SH-SY5Y (cell line): ENCODE results near the gene BLVRB.

ENCODE experiments used
- GATA2 ChIP-seq: IDR thresholded peaks from 2 replicates; pipeline ENCODE4 v1.6.1; 2011; ENCODE audit warnings: mild to moderate bottlenecking, low read depth, low read length
- GATA3 ChIP-seq: IDR thresholded peaks from 2 replicates; pipeline ENCODE4 v1.6.1; 2011; ENCODE audit warnings: low read depth, mild to moderate bottlenecking, low read length, moderate library complexity

The BLVRB gene

DNA sequence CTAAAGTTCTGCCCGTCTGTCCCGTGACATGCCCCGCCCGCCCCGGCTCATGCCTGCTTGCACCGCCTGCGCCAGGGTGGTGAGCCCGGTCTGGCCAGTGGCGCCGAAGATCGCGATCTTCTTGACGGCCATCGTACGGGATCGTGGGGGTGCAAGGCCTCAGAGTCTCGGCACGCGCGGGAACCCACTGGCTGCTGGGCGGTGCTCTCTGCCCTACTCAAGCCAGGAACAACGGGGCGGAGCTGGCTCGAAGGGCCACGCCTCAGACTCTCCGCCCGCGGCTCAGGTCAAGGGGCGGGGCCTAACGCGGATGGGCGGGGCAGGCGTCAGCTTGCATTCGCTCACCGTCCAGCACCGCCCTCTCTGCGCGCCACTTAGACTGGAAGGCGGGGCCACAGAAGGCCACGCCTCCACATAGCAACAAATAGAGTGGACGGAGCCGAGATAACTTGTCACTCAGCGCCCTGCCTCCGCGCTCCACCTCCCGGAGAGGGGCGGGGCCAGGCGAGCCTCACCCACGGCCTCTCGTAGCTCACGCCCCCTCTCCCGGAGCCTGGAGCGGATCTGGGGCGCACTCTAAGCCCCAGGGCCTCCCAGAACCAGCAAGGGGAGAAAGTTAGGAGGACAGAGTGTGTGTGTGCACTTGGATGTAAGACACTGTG, at the start of gene BLVRB:
TSS of gene BLVRB (minus strand) at position 189 of the 662 bp plus-strand sequence. CDS start at position 132, 57 bp downstream.
- TF ChIP-seq GATA2 (no peak), GATA3 (no peak)

DNA sequence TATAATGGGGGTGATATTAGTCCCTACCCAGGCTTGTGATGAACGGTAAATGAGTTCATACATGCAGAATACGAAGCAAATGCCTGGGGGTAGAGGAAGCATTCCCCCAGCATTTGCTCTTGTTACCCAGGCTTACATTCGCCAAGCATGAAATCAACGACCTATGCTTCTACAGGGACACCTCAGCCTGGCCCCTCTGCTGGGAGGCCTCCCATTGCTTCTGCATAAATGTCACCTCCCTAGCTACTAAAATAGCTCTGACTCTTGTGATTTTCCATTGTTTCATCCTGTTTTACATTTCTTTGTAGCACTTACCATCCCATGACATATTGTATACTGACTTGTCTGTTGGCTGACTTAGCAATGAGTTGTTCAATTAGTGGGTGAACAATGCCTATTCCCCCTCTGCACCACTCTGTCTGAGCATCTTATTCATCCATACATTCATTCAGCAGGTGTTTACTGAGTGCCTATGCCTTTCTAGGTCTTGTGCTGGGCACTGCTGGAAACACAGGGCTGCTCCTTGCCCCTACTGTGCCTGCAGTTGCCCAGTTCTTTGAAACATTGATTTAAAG, 48.3 kb upstream of the BLVRB start:
- TF ChIP-seq GATA3 = no peak
- no peak for TF ChIP-seq GATA2

DNA sequence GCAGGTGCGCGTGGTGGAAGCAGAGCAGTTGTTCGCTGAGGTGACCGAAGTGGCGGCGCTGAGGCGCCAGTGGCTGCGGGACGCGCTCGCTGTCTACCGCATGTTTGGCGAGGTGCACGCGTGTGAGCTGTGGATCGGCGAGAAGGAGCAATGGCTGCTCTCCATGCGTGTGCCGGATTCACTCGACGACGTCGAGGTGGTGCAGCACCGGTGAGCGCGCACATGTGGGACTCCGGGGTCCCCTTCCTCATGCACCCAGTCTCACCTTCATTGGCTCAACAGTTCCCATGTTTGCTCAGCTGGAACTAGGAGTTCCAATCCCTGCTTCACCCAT, 47.8 kb upstream of the BLVRB start:
- no peak for TF ChIP-seq GATA2
- no peak for TF ChIP-seq GATA3

DNA sequence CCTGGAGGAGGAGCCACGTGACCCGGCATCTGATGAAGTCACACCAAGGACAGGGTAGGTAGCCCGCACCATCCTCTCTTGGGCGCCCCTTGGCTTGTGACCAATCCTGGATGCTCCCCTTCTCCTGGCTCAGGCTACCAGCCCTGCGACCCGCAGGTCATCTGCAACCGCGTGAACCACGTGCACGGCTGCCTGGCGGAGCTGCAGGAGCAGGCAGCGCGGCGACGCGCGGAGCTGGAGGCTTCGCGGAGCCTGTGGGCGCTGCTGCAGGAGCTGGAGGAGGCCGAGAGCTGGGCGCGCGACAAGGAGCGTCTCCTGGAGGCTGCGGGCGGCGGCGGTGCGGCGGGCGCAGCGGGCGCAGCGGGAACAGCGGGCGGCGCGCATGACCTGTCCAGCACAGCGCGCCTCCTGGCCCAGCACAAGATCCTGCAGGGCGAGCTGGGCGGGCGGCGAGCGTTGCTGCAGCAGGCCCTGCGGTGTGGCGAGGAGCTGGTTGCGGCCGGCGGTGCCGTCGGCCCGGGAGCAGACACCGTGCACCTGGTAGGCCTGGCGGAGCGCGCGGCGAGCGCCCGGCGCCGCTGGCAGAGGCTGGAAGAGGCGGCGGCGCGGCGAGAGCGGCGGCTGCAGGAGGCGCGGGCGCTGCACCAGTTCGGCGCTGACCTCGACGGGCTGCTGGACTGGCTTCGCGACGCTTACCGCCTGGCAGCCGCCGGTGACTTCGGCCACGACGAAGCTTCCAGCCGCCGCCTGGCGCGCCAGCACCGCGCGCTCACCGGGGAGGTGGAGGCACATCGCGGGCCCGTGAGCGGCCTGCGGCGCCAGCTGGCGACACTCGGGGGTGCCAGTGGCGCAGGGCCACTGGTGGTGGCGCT, 47.2 kb upstream of the BLVRB start:
- TF ChIP-seq GATA2 = no peak
- no peak for TF ChIP-seq GATA3

DNA sequence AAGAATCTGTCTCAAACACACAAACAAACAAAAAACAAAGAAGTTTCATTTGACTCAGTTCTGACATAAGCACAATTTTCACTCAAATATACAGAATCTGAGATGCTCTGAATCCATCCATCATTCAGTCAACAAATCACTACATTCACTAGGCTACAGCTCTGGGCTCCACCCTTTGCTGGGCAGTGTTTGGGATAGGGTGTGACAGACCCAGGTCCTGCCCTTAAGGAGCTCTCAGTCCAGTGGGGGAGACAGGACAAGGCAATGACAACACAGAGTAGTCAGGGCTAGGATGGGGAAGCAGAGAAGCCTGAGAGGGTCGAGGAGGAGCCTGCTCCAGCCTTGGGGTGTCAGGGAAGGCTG, 46.5 kb upstream of the BLVRB start:
- no peak for TF ChIP-seq GATA3
- TF ChIP-seq GATA2 = no peak

DNA sequence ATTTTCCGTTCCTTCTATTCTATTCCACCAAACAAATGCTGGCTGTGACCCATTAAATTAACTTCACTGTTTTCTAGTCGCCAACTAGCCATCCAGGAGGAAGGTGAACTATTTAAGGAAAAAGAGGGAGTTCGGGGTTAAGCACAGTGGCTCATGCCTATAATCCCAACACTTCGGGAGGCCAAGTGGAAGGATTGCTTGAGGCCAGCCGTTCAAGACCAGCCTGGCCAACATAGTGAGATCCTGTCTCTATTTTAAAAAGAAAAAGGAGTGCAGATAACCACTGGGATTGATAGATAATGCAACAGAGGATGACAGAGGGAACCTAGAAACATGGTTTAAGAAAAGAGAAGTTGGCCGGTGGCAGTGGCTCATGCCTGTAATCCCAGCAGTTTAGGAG, 45.9 kb upstream of the BLVRB start:
- TF ChIP-seq GATA2 (no peak), GATA3 (no peak)

DNA sequence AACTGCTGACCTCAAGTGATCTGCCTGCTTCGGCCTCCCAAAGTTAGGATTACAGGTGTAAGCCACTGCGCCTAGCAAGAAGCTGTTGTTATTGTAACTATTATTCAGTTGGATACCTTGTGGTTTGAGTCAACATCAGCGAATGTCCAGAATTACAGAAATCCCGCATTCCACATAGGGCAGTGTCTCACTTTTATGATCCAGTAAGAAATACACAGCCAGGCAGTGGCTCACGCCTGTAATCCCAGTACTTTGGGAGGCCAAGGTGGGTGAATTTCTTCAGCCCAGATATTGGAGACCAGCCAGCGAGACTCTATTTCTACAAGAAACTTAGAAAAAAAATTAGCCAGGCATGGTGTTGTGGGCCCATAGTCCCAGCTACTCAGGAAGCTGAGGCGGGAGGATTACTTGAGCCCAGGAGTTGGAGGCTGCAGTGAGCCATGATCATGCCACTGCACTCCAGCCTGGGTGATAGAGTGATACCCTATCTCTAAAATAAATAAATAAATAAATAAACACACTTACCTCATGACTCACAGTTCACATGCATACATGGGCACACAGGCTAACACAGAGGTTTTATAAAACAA, 45.1 kb upstream of the BLVRB start:
- TF ChIP-seq GATA3 = no peak
- TF ChIP-seq GATA2 = no peak

DNA sequence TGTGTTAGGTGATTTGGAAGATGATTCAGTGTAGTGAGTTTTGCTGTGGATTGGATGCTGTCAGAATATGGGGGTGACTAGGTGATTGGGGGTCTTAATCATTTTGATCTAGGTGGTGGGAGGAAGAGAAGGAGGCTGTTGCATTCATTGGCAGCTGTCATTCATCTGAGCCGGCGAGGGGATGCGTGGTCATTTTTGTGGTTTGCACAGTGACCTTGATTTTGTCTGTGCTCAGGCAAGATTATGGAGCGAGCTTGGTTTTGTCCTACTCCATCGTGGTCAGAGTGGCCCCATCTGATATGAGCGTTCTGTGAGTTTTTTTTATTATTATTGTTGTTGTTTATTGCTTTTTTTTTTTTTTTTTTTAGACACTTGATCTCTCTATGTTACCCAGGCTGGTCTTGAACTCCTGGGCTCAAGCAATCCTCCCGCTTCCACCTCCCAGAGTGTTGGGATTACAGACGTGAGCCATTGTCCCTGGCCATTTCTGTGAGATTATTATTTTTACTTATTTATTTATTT, 43.3 kb upstream of the BLVRB start:
- TF ChIP-seq GATA2 (no peak), GATA3 (no peak)

DNA sequence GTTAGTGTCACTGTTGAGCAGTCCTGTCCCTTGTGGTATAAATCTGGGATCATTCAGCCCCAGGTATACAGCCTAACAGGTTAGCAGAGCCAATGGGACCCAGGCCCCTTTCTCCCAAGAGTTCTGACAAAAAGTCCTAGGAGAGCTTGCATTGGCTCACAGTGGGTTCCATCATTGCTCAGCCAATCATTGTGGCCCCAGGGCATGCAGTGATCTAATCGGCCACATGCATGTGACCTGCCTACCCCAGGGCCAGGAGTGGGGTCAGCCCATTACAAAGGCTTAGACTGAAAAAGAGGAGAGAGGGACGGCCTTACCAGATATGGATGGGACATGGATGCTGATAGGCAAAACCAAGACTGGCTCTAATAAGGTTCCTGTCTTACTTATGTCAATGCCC, 42.3 kb upstream of the BLVRB start:
- TF ChIP-seq GATA2 (no peak), GATA3 (no peak)

DNA sequence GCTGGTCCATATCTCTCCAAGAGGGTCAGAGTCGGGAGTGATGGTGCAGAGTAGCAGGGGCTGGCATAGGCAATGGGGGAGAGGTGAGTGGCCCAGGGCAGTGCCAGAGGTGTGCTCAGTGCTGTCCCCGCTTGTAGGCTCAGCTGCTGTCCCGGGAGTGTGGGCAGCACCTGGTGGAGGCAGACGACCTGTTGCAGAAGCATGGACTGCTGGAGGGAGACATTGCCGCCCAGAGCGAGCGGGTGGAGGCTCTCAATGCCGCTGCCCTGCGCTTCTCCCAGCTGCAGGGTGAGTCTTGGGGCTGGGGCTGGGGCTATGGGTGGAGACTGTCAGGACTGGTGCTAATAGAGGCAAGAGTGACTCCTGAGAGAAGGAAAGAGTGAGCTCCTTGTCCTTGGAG, 40.6 kb upstream of the BLVRB start:
- no peak for TF ChIP-seq GATA3
- no peak for TF ChIP-seq GATA2

DNA sequence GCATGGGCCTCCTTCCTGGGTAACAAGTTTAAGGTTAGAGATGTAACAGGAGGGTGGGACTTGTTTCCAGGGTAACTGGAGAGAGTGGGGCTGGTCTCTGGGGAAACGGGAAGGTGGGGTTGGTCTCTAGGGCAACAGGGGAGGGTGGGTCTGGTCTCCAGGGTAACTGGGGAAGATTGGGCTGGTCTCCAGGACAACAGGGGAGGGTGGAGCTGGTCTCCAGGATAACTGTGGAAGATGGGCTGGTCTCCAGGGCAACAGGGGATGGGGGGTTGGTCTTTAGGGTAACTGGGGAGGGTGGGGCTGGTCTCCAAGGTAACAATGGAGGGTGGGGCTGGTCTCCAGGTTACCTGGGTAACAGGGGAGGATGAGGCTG, 37.8 kb upstream of the BLVRB start:
- TF ChIP-seq GATA3 = no peak
- TF ChIP-seq GATA2 = no peak

DNA sequence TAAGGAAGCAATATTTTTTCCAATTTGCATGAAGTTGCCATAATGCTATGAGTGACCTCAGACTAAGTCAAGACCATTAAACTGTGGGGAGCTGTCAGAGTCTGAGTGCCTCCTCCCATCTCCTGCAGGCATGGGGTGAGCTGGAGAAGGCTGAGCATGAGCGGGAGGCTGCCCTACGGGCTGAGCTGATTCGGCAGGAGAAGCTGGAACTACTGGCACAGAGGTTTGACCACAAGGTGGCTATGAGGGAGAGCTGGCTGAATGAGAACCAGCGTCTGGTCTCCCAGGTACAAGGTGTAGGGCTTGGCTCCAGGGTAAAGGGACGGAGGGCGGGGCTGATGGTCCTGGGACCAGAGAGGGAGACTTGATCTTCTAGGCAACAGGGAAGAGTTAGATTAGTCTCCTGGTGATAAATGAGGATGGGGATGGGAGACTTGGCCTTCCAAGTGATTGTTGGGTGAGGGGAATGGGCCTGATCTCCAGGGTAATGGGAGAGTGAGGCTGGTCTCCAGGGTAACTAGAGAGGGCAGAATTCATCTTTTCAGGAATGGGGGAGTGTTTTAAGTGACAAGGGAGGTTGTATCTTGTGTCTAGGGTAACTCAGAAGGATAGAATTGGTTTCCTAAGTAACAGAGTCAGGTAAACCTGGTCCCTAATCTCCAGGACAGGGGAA, 37.2 kb upstream of the BLVRB start:
- no peak for TF ChIP-seq GATA2
- no peak for TF ChIP-seq GATA3

DNA sequence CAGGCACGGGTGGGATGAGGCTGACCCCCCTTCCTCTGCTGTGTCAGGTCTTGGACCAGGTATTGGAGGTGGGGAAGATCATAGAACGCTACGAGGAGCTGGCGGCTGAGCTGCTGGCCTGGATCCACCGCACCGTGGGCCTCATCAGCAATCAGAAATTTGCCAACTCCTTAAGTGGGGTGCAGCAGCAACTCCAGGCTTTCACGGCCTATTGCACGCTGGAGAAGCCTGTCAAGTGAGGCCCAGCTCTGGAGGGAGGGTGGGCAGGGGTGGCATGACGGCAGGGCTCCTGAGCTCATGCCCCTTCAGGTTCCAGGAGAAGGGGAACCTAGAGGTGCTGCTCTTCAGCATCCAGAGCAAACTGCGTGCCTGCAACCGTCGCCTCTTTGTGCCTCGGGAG, 36.5 kb upstream of the BLVRB start:
- no peak for TF ChIP-seq GATA2
- no peak for TF ChIP-seq GATA3

DNA sequence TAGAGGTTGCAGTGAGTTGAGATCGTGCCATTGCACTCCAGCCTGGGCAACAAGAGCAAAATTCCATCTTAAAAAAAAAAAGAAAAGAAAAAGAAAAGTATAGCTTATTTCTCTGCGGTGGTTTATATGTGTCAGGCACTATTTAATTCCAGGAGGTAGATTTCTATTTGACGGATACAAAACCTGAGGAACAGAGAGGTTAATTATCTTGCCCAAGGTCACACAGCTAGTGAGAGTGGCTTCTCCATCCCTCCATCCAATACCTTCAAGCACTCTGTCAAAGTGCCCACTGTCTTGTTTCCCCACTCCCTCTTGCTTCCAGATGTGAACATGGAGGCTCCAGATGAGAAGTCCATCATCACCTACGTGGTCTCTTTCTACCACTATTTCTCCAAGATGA, 36.1 kb upstream of the BLVRB start:
- TF ChIP-seq GATA3 (no peak), GATA2 (no peak)

DNA sequence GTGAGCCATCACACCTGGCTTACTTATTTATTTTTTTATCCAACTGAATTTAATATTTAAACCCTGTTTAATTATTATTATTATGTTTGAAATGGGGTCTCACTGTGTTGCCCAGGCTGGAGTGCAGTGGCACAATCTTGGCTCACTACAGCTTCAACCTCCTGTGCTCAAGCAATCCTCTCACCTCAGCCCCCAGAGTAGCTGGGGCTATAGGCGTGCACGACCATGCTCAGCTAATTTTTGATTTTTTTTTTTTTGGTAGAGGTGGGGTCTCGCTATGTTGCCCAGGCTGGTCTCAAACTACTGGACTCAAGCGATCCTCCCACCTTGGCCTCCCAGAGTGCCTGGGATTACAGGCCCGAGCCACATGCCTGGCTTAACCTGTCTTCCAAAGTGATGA, 33.8 kb upstream of the BLVRB start:
- no peak for TF ChIP-seq GATA3
- TF ChIP-seq GATA2 = no peak
